Measurements from ENCODE around the gene ANTXR1.

- TF ChIP-seq RCOR1 (IDR thresholded peaks at IDR 0.05; ENCODE audit: low read length): no peak
- no peak for TF ChIP-seq EP300 (IDR thresholded peaks at IDR 0.05; ENCODE audit: borderline replicate concordance in 1 of 2, low read depth in 1 of 2, low read length in 1 of 2)
- TF ChIP-seq RFX5 (IDR thresholded peaks at IDR 0.05; ENCODE audit: low read length): no peak
- TF ChIP-seq TAF1 (IDR thresholded peaks at IDR 0.05; ENCODE audit: borderline replicate concordance, low read depth, low read length): no peak
- TF ChIP-seq FOXM1 (IDR thresholded peaks at IDR 0.05; ENCODE audit: low read depth): no peak
- TF ChIP-seq CTCF (IDR thresholded peaks at IDR 0.05): no peak
- TF ChIP-seq NRF1 (IDR thresholded peaks at IDR 0.05; ENCODE audit: low read depth, low read length): no peak
- no peak for TF ChIP-seq REST (IDR thresholded peaks at IDR 0.05; ENCODE audit: low read depth, low read length)
Measured at GRCh38 chr2:69243652-69244051, 230.7 kb downstream of the ANTXR1 start.

Data from SK-N-SH (cell line).